ENCODE measurements around the gene PAX5.

DNA sequence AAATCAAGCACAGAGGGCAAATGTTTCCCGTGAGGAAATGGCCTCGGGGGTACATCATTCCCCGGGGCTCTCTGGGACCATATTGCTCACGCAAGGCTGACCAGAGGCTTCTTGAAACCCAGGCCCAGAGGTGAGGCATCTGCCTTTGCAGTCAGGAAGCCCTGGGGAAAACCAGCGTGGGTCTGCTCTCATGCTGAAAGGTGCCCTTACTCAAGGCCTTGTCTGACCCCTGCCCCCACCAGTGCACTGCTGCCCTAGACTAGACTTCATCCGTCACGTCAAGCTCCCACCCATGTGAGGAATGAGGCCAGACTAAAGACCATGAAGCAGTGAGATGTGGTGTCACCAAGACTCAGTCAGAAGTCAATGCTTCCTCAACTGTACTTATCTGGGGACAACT, 66.1 kb downstream of the PAX5 start:
- TF ChIP-seq POLR2A (IDR thresholded peaks at IDR 0.05; ENCODE audit: low read length) (no peak), GATA1 (IDR thresholded peaks at IDR 0.05; ENCODE audit: low read depth, low read length) (no peak)
